ENCODE data around the gene MOGAT1. TPM values are rescaled to one million over a fixed set of nuclear protein-coding genes. Genes with fewer than 3 reads are reported as not detected.

MOGAT1 gene
- total RNA-seq, 4 donors from 2014 or later, result not detected

DNA sequence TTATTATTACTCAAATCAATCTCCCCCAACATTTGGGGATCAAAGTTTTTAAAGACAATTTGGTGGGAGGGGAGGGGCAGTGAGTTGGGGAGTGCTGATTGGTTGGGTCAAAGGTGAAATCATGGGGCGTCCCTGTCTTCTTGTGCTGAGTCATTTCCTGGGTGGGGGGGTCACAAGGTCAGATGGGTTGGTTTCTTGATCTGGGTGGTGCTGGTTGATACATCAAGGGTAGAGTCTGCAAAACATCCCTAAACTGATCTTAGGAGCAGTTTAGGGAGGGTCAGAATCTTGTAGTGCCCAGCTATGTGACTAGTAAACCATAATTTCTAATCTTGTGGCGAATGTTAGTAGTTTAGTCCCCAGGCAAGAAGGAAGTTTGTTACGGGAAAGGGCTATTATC lies 67.4 kb downstream of the MOGAT1 start:
- no peak for TF ChIP-seq POLR2A (IDR thresholded peaks at IDR 0.05)
- TF ChIP-seq, protein P1, sequence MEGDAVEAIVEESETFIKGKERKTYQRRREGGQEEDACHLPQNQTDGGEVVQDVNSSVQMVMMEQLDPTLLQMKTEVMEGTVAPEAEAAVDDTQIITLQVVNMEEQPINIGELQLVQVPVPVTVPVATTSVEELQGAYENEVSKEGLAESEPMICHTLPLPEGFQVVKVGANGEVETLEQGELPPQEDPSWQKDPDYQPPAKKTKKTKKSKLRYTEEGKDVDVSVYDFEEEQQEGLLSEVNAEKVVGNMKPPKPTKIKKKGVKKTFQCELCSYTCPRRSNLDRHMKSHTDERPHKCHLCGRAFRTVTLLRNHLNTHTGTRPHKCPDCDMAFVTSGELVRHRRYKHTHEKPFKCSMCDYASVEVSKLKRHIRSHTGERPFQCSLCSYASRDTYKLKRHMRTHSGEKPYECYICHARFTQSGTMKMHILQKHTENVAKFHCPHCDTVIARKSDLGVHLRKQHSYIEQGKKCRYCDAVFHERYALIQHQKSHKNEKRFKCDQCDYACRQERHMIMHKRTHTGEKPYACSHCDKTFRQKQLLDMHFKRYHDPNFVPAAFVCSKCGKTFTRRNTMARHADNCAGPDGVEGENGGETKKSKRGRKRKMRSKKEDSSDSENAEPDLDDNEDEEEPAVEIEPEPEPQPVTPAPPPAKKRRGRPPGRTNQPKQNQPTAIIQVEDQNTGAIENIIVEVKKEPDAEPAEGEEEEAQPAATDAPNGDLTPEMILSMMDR (IDR thresholded peaks at IDR 0.05), result no peak
- no peak overlapping the region for H3K4me3 ChIP-seq (ENCODE audit: low read depth, poor library complexity, severe bottlenecking)
- no peak for DNase-seq (ENCODE audit: low spot score in 2 of 2)
- WGBS, 2 donors, result 48 to 76% methylated on average over 3 of the region's 3 CpGs
- intact Hi-C loops (cut with DNase I; ENCODE audit: low total_unique reads), result no loop called here

DNA sequence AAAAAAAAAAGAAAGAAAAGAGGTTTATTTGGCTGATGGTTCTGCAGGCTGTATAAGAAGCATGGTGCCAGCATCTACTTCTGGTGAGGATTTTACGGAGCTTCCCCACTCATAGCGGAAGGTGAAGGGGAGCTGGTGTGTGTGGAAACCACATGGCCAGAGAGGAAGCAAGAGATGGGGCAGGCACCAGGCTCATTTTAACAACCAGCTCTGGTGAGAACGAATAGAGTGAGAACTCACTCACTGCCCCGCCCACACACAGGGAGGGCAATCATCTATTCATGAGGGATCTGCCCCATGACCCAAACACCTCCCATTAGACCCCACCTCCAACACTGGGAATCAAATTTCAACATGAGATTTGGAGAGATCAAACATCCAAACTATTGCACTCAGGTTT lies 68.5 kb downstream of the MOGAT1 start:
- intact Hi-C loops (cut with DNase I; ENCODE audit: low total_unique reads), result no loop called here
- TF ChIP-seq, protein P1 (IDR thresholded peaks at IDR 0.05), result no peak
- no peak for TF ChIP-seq POLR2A (IDR thresholded peaks at IDR 0.05)
- WGBS, 2 donors, result 87 to 95% methylated on average over 4 of the region's 4 CpGs
- DNase-seq (ENCODE audit: low spot score in 2 of 2), result no peak
- H3K4me3 ChIP-seq (ENCODE audit: low read depth, poor library complexity, severe bottlenecking), result no peak overlapping the region

DNA sequence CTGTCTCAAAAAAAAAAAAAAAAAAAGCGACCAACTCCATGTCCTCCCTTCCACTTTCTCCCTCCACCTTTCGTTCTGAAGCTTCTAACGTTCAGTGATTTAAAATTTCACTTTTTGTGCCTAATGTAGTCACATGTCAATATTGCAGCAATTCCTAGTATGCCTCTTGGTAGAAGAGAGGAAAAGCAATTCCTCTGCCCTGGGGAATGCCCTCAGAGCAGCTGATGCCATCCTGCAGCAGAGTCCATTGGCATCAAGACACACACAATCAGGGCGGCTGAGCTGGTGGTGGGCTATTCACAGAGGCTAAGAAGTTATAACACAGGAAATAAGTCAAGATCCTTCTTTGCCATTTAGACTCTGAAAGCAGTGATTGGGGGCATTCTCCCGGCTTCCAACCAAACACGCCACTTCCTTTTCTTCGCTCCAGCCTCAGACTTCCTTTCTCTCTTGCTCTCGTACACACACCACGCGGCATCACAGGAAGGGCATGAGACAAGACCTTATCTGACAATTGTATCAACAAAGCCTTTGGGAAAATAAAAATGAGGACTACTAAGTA lies 71.9 kb downstream of the MOGAT1 start:
- intact Hi-C loops (cut with DNase I; ENCODE audit: low total_unique reads), result no loop called here
- peak in 1 of 2 donors; percentile 21 for DNase-seq (ENCODE audit: low spot score in 2 of 2)
- 55 to 67% methylated on average over 10 of the region's 10 CpGs for WGBS, 2 donors
- H3K4me3 ChIP-seq (ENCODE audit: low read depth, poor library complexity, severe bottlenecking), result no peak overlapping the region
- no peak for TF ChIP-seq POLR2A (IDR thresholded peaks at IDR 0.05)
- TF ChIP-seq, protein P1 (IDR thresholded peaks at IDR 0.05), result no peak

DNA sequence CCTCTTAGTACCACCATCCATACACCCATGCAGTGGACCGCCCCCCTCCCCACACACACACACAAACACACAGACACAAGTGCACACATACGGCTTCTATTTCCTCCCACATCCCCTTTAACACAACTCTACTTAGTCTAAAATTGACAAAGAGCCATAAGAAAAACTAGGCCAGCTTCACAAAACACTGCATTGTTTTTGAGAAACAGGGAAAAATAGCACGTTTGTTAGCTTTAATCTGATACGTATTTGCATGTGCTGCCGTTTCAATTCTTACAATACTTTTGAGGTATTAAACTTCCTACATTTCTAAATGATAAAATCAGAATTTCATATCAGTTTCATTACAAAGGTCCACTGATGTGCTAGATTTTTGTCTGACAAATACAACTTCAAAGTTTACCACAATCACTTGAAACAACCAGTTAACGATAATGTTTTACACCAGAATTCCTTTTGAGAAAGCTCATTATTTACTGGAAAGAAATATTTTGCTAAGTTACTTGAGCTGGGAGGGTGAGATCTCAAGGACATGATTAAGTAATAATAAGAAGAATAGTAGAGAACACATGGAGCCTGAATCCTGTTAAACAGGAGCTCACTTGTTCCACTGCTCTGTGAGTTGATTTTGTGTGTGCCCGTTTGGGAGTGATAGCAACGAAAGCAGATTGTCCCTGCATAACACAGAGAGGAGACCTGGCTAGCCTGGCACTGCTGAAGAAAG lies 74.5 kb downstream of the MOGAT1 start:
- no peak for DNase-seq (ENCODE audit: low spot score in 2 of 2)

DNA sequence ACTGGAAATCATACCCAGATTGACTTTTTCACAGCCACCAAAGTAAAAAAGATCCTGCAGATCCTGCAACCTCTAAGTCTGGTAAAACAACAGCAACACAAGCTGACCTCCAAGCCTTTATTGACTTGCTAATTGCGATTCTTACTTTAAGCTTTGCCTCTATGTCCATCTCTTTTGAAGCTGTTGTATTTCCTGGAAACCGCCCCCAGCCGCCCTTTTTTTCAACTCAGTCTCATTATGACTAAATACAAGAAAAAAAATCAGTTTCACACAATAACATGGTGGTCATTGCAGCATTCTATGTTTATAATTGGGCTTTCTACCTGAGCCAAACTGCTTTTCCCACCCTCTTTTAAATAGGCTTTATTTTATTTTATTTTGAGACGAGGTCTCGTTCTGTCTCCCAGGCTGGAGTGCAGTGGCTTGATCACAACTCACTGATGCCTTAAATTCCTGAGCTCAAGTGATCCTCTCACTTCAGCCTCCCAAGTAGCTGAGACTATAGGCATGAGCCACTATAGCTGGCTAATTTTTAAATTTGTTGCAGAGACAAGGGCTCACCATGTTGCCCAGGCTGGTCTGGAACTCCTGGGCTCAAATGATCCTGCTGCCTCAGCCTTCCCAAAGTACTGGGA lies 76.2 kb downstream of the MOGAT1 start:
- TF ChIP-seq, protein P1 (IDR thresholded peaks at IDR 0.05), result no peak
- TF ChIP-seq POLR2A (IDR thresholded peaks at IDR 0.05), result no peak
- intact Hi-C loops (cut with DNase I; ENCODE audit: low total_unique reads), result no loop called here
- H3K4me3 ChIP-seq (ENCODE audit: low read depth, poor library complexity, severe bottlenecking), result no peak overlapping the region
- peak in 1 of 2 donors; percentile 40 for DNase-seq (ENCODE audit: low spot score in 2 of 2)
- 85 to 88% methylated on average over 5 of the region's 5 CpGs for WGBS, 2 donors

More for the DNA sequence above, 74.5 kb downstream of the MOGAT1 start:
- no peak for TF ChIP-seq POLR2A (IDR thresholded peaks at IDR 0.05)
- TF ChIP-seq, protein P1 (IDR thresholded peaks at IDR 0.05), result no peak
- no peak overlapping the region for H3K4me3 ChIP-seq (ENCODE audit: low read depth, poor library complexity, severe bottlenecking)
- WGBS, 2 donors, result 71% methylated on average over 8 of the region's 8 CpGs
- intact Hi-C loops (cut with DNase I; ENCODE audit: low total_unique reads), result no loop called here

Data from lower leg skin (tissue), 4 donors.